D341Med (cell line): ENCODE measurements around the gene VILL.
A peak's percentile ranks its signal among the peaks of the same experiment; 100 is the strongest.
"Not testable (repeated sequence)": the region's sequence is repeated elsewhere in the genome, so short reads cannot be mapped to it uniquely, and the experiment has no call there.

Experiments
- DNase-seq: peaks from one replicate; pipeline ENCODE4 v3.0.0; 2012; ENCODE audit warnings: low spot score

Gene VILL

GRCh38 chr3:37963635-37964034 lies 27.0 kb upstream of the VILL start:
- DNase-seq: no peak

- no peak for DNase-seq
These were observed 26.4 kb upstream of the VILL start for GRCh38 chr3:37964146-37964545.

GRCh38 chr3:37964716-37965115 lies 25.9 kb upstream of the VILL start:
- no peak for DNase-seq

DNA sequence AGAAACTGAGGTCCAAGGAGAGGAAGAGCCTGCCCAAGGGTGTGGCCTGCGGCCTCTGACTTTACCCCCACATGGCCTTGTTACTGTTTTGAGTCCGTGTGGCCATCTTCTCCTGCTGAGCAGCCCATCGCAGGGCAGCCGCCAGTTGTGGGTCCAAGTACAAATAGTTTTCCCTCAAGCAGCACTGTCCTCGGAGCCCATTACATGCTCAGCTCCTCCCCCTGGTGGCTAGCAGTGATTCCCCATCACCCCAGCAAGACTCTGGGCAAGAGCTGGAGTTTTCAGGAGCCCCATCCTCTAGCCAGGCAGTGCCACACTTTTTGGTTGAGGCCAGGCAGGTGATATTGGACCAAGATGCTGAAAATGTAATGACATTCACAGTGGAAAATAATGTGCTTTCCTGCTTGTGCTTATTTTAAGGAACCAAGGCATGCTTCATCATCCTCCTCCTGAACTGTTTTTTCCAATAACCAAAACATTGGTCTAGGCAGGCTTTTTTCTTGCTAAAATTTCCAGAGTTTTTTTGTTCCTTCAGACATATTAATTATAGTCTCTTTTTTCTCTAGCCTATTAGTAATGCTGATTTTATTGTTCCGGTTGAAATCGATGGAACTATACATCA lies 23.2 kb upstream of the VILL start:
- peak; percentile 85 for DNase-seq

GRCh38 chr3:37968199-37968598 lies 22.4 kb upstream of the VILL start:
- DNase-seq: no peak

GRCh38 chr3:37968813-37969595 lies 21.6 kb upstream of the VILL start:
- DNase-seq: no peak

GRCh38 chr3:37969596-37970100 lies 20.9 kb upstream of the VILL start:
- DNase-seq: no peak

DNA sequence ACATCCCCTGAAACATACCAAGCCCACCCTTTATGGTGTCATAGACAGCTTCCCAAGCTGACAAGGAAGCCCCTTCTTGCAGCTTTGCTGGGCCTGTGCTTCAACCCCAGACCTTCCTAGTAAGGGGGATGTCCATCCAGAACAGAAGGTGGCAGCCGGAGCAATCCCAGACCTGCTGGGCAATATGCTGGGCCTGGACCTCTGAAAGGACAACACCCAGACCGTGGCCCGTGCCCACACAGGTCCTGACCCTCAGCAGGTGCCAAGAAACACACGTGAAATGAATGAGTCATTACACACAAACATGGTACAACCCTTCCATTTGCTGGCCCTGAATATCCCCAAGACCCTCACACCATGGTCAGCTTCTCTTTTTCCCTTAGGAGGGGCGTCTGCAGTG lies 19.8 kb upstream of the VILL start:
- no peak for DNase-seq

GRCh38 chr3:37971467-37971866 lies 19.1 kb upstream of the VILL start:
- DNase-seq: no peak

- DNase-seq: not testable (repeated sequence)
These were observed 18.5 kb upstream of the VILL start for GRCh38 chr3:37972056-37972455.

GRCh38 chr3:37973246-37974054 lies 17.1 kb upstream of the VILL start:
- no peak for DNase-seq

DNA sequence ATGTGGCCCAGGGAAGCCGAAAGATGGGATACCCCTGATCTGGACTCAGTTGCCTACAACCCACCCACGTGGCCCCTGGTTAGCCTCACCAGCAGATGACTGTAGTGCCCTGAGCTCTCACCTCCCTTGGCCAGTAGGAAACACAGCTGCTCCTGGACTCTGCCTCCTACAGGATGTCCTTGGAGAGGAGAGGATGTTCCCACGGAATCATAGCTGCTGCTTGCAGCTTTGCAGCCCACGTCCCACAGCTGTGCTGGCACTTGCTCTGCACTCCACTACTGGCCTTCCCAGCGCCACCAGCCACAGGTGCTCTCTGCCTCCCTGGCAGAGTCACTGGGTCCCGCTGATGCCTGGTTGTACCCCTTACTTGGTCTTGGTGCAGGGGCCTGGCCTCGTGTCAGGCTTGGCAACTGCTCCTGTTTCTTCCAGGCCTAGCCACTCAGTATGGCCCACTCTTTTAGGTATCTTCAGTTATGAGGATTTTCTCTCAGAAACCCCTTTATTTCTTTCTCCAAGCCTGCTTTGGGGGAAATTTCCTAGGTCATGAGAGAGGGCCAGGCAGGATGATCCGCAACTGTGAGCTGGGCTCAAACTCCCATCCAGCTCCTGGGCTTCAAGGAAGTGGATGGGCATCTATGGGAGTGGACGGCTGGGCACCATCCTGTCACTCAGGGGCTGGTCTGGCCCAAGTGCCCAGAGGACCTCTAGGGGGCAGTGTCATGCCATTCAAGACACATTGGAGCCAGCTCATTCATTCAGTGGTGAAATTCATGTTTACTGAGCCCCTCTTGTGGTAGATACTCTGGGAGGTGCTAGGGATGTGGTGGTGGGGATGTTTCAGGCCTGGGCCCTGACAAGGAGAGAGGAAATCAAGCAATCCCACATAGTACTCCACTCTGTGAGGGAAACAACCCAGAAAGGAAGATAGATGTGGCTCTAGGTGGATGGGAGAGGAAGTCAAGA lies 16.2 kb upstream of the VILL start:
- peak; percentile 79 for DNase-seq

- DNase-seq: no peak
These were observed 10.8 kb upstream of the VILL start for GRCh38 chr3:37979541-37980461.

- peak; percentile 17 for DNase-seq
These were observed 9.9 kb upstream of the VILL start for GRCh38 chr3:37980462-37981347.

- DNase-seq: no peak
These were observed 9.3 kb upstream of the VILL start for GRCh38 chr3:37981348-37981664.

- no peak for DNase-seq
These were observed 8.3 kb upstream of the VILL start for GRCh38 chr3:37982331-37982730.

DNA sequence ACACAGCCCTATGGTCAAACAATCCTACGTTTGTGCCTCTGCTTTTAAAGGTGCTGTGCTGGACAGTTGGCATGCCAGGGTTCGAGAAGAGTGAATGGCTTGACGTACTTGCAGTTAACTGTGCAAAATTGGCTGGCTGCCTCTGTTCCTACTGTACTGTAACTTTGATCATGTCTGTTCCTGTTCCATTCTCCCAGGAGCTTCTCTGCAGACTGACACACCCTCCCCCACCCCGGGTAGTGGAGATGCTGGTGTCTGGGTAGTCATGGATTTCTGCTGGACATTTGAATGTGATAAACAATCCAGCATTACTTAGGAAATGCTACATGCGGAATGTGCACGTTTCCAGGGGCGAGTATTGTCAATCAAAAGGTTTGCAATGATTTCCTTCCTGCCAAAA lies 6.5 kb upstream of the VILL start:
- DNase-seq: no peak

- peak; percentile 13 for DNase-seq
These were observed 6.0 kb upstream of the VILL start for GRCh38 chr3:37984596-37984995.

DNA sequence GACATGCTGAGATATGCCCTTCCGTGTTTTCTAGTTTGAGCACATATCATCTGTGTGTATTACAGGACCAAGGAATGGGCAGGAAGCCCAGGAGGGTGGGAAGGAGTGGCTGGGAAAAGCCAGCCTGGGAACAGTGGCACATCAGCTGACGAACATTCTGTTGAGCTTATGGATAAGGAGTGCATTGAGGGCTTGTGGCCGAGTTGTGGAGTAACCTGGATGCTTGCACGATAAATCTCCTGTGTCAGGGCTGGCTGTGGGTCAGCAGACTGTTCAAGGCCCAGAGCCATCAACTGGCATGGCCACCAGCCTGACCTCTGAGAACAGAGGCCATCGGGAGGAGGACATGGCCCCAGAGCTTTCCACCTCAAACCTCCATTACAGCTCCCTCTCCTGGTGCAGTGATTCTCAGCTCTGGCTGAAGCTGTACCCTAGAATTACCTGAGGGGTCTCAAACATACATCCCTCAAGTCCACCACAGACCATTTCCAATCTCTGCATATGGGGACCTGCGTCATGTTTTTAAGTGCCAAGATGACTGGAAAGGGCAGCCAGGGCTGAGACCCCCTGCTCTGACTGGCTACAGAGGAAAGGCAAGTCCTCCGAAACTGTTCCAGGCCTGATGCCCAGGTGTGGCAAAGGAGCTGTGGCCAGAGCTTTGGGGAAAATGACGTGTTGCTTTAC lies 4.8 kb upstream of the VILL start:
- DNase-seq: peak; percentile 10
